ENCODE measurements around the gene CNGB1. TPM values are rescaled to one million over a fixed set of nuclear protein-coding genes. Genes with fewer than 3 reads are reported as not detected.
"Not testable (repeated sequence)": the region's sequence is repeated elsewhere in the genome, so short reads cannot be mapped to it uniquely, and the experiment has no call there.

CNGB1 gene
- total RNA-seq, 1 experiment from 2014 or later, result not detected

GRCh38 chr16:57848181-57848580, 122.7 kb downstream of the CNGB1 start:
- ChIA-PET RAD21 (ENCODE audit: low non-redundant PET in 1 of 2, low total read pairs in 2 of 2, uncharacterized antibody in 2 of 2, unreplicated experiment in 2 of 2) (interaction anchor here in 1 of 2 experiments (0.7 kb wide), 1 partner anchor 41 kb away, joined by 6 read pairs; no protein-coding TSS in a partner anchor), CTCF (no interaction called here), POLR2A (no interaction called here)
- no peaks in the 10 kb centered on the region for H3K9me3 ChIP-seq (ENCODE audit: control insufficient read depth in 1 of 2, insufficient read depth in 1 of 2, low read depth in 1 of 2, low read length in 2 of 2)
- H3K27ac ChIP-seq (ENCODE audit: low read depth, low read length), result no peak overlapping the region
- no peaks in the 10 kb centered on the region for H3K36me3 ChIP-seq (ENCODE audit: control insufficient read depth in 1 of 2, insufficient read depth in 2 of 2, low read length in 2 of 2)
- no peak overlapping the region for H2AFZ ChIP-seq (ENCODE audit: low read depth, low read length, poor library complexity, severe bottlenecking)
- H3K4me3 ChIP-seq (replicated peaks in 1 of 2; ENCODE audit: low read depth in 1 of 2, low read length in 2 of 2), result no peak overlapping the region
- H4K20me1 ChIP-seq (ENCODE audit: insufficient read depth), result no peaks in the 10 kb centered on the region
- H3K4me2 ChIP-seq (ENCODE audit: low read length), result no peak overlapping the region
- no peak overlapping the region for H3K9ac ChIP-seq (ENCODE audit: low read length)
- no peaks in the 10 kb centered on the region for H3K79me2 ChIP-seq (ENCODE audit: insufficient read depth, low read length)
- intact Hi-C loops (cut with micrococcal nuclease), result no loop called here
- H3K4me1 ChIP-seq (ENCODE audit: control insufficient read depth in 1 of 2, insufficient read depth in 2 of 2, low read length in 2 of 2), result peaks cover 2 to 6% of the 10 kb centered on the region in 2 experiments; a peak in 2 of 4 replicates
- no peaks in the 10 kb centered on the region for H3K27me3 ChIP-seq (ENCODE audit: insufficient read depth, low read length)
- no TSS peak for BruUV-seq (replicated peaks)
- no peak for DNase-seq (ENCODE audit: low read depth, low spot score)
- ATAC-seq, result no peak
- TF ChIP-seq ELF1 (IDR thresholded peaks at IDR 0.05; ENCODE audit: borderline replicate concordance, low read depth) (no peak), EZH2 (IDR thresholded peaks at IDR 0.05) (no peak), YY1 (IDR thresholded peaks at IDR 0.05; ENCODE audit: extremely low read depth, insufficient replicate concordance, low read depth, low read length) (no peak), CEBPB (IDR thresholded peaks at IDR 0.05; ENCODE audit: low read depth) (no peak), RAD21 (IDR thresholded peaks at IDR 0.05; ENCODE audit: low read depth) (no peak), POLR2AphosphoS5 (IDR thresholded peaks at IDR 0.05; ENCODE audit: low read depth, low read length) (no peak), SIN3A (IDR thresholded peaks at IDR 0.05; ENCODE audit: low read depth) (no peak), ATF3 (IDR thresholded peaks at IDR 0.05) (no peak), SRF (IDR thresholded peaks at IDR 0.05; ENCODE audit: low read depth) (no peak), TCF7L2 (IDR thresholded peaks at IDR 0.05; ENCODE audit: borderline replicate concordance, extremely low read depth, insufficient read depth, insufficient read length) (no peak), FOSL1 (IDR thresholded peaks at IDR 0.05; ENCODE audit: low read depth) (no peak), EGR1 (IDR thresholded peaks at IDR 0.05; ENCODE audit: low read depth) (no peak), CBX3 (IDR thresholded peaks at IDR 0.05; ENCODE audit: low read depth) (no peak), POLR2A (IDR thresholded peaks at IDR 0.05; ENCODE audit: borderline replicate concordance, extremely low read depth, insufficient read depth, insufficient read length) (no peak)
- H3K9me2 ChIP-seq (ENCODE audit: insufficient read depth), result no peaks in the 10 kb centered on the region

- H3K9me2 ChIP-seq (ENCODE audit: insufficient read depth); H3K27me3 ChIP-seq (ENCODE audit: insufficient read depth, low read length); H4K20me1 ChIP-seq (ENCODE audit: insufficient read depth); H3K9ac ChIP-seq (ENCODE audit: low read length); H3K4me2 ChIP-seq (ENCODE audit: low read length); RAD21 ChIA-PET (ENCODE audit: low non-redundant PET in 1 of 2, low total read pairs in 2 of 2, uncharacterized antibody in 2 of 2, unreplicated experiment in 2 of 2); H3K4me3 ChIP-seq (replicated peaks in 1 of 2; ENCODE audit: low read depth in 1 of 2, low read length in 2 of 2); H3K36me3 ChIP-seq (ENCODE audit: control insufficient read depth in 1 of 2, insufficient read depth in 2 of 2, low read length in 2 of 2); H3K27ac ChIP-seq (ENCODE audit: low read depth, low read length); H3K9me3 ChIP-seq (ENCODE audit: control insufficient read depth in 1 of 2, insufficient read depth in 1 of 2, low read depth in 1 of 2, low read length in 2 of 2); BruUV-seq (replicated peaks); ATAC-seq; CTCF ChIA-PET; POLR2A ChIA-PET; H2AFZ ChIP-seq (ENCODE audit: low read depth, low read length, poor library complexity, severe bottlenecking); H3K4me1 ChIP-seq (ENCODE audit: control insufficient read depth in 1 of 2, insufficient read depth in 2 of 2, low read length in 2 of 2); intact Hi-C loops (cut with micrococcal nuclease); DNase-seq (ENCODE audit: low read depth, low spot score); H3K79me2 ChIP-seq (ENCODE audit: insufficient read depth, low read length): not testable (repeated sequence)
These were observed 124.0 kb downstream of the CNGB1 start for GRCh38 chr16:57846931-57847330.

All from HCT116 (cell line).